ENCODE data around the gene PLA2G4E.

The PLA2G4E gene

GRCh38 chr15:42053010-42053409, 32.2 kb upstream of the PLA2G4E start:
- no peak for DNase-seq

DNA sequence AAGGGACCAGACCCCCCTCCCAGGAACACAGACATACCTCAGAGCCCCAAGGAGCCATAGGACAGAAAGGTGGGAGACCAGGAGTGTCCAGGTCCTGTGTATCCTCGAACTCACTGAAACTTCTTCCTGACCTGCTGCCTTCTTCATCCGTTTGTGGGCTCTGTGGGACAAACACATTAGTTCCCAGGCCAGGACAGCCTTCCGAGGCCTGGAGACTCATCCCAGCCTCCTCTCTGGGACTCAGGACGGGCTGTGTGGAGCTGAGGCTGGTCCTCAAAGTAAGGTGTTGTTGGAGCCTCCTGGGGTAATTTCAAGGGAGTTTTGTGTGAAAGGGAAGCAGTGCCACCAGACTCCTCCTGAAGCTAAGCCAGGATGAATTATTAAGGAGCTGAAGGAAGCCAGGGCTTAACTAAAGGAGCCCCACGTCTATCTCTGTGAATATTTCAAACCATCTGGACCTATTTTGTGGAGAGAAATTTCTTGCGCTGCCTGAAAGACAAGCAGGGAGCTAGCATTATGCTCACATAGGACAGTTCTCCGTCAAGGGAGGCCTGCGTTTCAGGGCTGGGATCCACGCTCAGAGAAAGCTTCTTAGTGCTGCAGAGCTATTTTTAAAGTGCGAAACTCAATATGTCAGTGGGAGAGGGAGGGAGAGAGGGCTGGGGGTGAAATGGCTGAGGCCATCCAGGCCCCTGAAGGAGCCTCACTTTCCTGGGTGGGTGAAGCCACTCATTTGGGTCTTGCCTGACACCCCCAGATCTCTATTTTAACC, 29.8 kb upstream of the PLA2G4E start:
- DNase-seq, result no peak

GRCh38 chr15:42048821-42049200, 28.0 kb upstream of the PLA2G4E start:
- DNase-seq, result no peak

DNA sequence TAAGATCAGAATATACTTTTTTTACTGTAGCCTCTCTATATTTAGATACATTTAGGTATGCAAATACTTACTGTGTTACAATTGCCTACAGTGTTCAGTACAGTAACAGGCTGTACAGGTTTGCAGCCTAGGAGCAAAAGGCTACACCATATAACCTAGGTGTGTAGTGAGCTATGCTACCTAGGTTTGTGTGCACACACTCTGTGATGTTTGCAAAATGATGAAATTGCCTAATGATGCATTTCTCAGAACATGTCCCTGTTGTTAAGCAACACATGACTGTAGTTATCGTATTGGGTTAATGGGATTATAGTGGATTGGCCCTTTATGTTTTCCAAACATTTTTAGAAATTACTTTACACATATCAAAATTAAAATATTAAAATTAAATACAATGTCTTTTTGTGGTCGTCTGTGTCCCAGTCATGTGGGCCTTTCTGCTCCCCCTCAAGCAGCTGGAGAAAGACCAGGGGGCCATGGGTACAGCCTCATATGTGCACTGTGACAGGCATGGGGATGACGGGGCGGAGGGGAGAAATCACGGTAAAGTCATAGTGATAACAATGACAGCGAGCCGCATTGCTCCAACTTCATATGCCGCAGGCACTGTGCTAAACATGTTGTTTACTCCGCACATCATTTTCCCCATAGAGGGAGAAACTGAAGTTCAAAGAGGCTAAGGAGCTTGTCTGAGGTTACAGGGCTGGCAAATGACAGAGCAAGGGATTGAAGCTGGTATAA, 27.4 kb upstream of the PLA2G4E start:
- no peak for DNase-seq

DNA sequence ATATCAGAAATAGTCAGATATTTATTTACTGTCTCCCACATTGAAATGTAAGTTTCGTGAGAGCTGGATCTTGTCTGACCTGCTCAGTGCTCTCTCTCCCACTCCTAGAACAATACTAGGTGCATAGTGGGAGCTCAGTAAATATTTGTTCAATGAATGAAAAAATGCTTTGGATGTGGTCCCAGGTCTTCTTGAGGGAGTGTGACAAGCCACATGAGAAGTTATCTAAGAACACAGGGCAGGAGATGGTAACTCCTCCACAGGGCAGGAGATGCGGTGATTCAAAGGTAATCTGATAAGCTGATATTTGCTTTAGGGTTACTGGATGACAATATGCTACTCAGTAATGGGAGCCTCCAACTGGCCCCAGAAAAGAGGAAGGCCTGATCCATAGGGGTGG, 25.8 kb upstream of the PLA2G4E start:
- DNase-seq, result no peak

- DNase-seq, result no peak
Observed at GRCh38 chr15:42045211-42045615, 24.4 kb upstream of the PLA2G4E start.

DNA sequence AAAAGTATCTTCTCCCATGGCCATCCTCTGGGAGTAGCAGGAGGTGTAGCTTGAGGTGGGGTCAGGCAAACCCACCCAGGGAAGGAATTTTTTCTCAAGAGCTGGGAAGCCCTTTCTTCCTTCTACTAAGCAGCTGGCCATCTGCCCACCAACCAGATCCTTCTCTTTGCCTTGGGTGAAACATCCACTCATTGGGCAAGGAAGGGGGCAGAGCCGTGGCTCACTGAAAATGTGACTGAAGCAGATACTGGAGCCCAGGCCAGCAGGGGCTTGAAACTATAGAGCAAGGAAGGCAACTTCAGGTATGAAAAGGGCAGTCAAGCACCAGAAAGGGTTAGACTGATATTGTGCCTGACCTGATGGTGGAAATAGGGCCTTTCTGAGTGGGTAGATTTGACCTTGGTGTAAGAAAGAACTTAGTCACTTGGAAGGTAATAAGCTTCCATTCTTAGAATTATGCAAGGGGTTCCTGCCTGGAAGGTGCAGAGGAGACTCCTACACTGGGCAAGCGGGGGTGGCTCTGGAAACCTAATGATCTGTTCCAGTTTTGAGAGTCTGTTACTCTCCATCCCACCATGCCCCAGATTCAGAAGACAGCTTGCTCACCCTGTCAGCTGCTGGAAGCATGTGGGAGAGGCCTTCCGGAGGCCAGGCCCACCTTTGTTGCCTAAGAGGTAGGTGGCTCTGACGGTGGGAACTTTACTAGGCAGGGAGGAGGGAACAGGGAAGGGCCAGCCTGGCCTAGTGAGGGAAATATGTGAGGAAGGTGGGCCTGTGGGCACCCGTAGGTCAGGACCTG, 22.0 kb upstream of the PLA2G4E start:
- no peak for DNase-seq

GRCh38 chr15:42038401-42038800, 17.6 kb upstream of the PLA2G4E start:
- DNase-seq, result no peak

GRCh38 chr15:42037656-42038055, 16.8 kb upstream of the PLA2G4E start:
- no peak for DNase-seq

DNA sequence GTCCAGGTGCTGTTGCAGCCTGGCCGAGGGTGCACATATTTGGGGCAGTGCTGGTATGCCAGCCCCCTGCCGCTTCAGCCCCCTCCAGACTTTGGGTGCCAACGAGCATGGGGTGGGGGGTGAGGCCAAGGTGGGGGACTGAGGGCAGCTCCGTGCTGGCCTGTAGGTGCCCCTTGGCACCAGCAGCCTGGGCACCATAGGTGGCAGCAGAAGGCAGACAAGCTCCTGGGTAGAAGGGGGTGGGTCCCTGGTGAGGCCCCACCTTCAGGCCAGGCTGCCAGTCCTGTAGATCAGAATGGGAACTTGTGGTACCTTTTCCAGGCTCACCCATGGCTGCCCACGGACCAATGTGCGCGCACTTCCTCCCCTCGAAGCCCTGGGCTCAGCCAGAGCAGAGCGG, 16.1 kb upstream of the PLA2G4E start:
- no peak for DNase-seq

GRCh38 chr15:42036112-42036905, 15.5 kb upstream of the PLA2G4E start:
- no peak for DNase-seq

DNA sequence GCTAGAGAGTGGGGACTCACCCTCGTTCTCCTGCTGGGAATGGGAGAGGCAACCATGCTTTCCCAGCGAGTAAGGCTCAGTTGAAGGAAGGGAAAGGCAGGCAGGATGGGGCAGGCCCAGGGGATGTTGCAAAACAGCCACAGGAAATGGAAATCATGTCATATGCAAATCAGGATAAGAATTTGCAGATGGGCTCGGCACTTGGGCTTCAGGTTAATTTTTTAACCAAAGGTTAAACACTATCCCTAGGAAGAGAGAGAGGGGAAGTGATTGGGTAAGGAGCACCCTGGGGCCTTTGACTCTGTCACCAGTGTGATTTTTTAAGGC, 14.6 kb upstream of the PLA2G4E start:
- DNase-seq, result no peak

- no peak for DNase-seq
Observed at GRCh38 chr15:42034628-42035434, 14.0 kb upstream of the PLA2G4E start.

DNA sequence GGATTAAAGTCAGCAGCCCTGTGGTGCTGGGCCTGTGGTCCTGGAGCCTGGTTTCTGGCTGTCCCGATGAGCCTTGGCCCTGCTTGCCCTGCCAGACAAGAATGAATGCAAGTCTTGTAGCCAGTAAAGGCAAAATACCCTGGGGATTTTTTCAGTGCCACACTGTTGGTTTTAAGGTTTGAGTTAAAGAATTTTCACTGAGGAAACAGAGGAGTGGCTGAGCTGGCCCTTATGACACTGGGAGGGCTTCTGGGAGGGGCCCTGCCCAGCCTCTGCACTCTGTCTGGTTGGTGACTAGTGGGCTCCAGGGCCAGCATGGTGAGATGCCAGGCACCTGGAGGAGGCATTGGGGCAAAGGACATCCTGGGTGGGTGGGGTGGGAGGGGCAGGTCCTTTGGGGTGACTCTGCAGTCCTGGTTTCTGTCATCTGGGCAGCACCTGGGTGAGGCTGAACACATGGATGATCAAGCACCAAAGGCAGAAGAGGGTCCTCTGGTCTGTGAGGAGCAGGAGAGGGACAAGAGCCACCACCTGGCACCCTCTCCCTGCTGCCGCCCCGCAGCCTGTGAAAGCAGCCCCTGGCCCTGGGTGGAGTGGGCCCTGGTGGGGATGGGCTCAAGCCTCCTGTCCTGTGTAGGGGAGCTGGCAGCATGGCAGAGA, 12.5 kb upstream of the PLA2G4E start:
- no peak for DNase-seq

DNA sequence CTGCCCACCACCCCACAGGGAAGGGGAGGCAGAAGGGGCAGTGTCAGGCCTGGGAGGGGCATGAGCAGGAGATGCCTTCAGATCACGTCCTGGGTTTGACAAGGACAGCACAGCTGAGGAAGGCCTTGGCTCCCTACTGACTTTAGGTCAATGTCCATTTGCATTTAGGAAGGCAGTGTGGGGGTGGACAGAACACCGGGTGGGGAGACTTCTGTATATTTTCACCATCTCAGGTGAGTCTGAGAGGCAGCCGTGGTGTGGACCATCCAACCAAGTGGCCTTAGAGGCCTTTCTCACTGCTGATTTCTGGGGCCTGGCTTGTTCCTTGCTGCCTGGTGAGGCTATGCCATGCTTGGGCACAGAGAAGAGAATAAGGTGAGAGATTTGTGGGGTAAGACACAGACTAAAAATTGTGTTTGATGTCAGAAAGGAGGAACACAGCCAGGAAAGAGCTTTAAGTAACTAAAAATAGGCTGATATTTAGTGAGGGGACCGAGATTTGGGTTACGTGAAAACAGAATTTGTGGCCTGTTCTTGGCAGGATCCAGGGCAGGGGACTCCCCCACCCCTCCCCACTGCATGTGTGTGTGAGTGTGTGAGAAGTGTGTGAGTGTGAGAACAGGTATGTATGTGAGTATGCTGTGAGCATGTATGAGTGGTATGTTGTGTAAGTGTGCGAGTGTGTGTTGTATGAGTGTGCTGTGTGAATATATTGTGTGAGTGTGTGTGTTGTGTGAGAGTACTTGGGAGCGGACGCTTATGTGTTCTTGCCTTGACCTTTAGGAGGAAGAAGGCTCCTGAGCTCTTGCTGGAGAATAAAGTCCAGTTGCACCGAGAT, 11.8 kb upstream of the PLA2G4E start:
- DNase-seq, result no peak

DNA sequence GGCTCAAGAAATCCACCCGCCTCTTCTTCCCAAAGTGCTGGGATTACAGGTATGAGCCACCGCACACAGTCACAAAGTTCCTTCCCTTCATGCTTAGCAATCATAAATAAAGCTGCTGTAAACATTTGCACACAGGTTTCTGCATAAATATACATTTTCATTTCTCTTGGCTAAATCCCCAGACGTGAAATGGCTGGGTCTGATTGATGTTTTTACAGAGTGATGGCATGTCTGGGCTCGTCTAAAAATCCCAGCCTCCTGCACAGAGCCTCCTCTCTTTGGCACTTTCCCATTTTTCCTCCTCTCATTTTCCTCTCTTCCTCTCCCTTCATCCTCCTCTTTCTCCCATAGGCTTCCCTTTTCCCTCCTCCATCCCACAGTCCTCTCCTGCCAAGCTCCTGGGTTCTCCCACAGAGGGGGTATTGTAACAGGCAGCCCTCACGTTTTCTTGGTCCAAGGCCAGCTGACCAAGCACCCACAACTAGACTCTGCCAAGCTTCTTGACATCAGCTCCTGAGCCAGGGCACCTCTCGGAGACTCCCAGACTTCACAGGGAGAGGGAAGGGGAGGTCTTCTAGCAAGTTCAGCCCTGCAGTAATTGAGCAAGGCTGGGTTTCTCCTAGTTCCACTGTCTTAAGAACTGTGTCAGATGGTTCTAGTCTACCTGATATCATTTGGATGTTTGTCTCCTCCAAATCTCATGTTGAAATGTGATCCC, 10.5 kb upstream of the PLA2G4E start:
- DNase-seq, result no peak

DNA sequence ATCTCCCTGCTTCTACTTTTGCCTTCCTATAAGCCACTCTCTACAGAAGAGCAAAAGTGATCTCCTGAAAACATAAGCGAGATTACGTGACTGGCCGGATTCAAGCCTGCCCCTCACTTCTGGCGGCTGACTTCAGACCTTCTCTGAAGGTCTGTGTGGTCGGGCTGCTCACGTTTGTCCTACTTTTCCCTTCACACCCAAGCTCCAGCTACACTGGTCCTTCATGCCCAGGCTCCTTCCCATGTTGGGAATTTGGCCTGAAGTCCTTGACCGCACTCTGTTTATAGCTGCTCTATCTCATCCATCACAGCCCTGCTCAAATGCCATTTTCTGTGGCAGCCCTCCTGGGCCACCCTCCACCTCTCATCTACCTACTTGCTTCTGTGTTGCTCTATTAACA, 6.7 kb upstream of the PLA2G4E start:
- DNase-seq, result no peak

DNA sequence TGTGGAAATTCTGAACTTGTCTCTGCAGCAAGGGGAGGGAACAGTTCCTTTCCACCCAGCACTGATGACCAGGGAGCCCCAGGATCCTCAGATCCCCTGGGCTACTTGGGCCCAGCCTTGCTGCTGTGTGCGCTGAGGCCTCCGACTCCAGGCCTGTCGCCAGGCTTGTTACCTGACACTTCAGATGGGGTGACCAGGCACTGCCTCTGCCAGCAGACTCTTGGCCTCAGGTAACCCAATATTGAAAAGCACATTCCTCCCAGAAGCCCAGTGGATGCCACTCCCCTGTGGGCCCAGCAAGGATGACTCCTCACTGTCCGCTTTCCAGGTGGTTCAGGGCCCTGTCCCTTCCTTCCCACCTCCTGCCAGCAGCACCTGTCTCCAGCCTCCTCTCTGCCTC, 3.5 kb upstream of the PLA2G4E start:
- DNase-seq, result no peak

DNA sequence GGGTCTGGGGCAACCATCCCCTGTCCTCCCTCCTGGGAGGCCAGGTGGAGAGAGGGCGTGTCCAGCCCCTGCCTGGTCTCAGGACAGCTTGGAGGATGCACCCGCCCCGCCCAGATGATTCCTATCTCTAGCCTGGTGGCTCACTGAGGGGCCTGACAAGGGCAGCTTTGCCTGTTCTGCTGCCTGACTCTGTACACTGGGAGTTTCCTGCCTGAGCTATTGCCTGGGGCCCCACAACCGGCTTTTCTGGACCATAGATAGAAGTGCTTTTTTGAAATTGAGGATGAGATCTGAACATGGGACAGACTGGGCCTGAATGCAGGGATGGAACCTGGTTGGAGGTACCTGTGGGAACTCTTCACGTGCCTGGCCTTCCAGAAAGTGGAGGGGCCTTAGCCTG, 751 bp upstream of the PLA2G4E start:
- no peak for DNase-seq

Measured in NCI-H187 (cell line).